Osteocyte (in vitro differentiated cells): ENCODE measurements around the gene PRKG1. TPM values are rescaled to one million over a fixed set of nuclear protein-coding genes. Genes with fewer than 3 reads are reported as not detected.

Experiments
- DNase-seq: peaks from one replicate; pipeline ENCODE4 v3.0.0; 2021; ENCODE audit warnings: mixed read lengths; ENCODE audit not compliant: unreplicated experiment; ENCODE audit errors: extremely low spot score
- H3K27ac Mint-ChIP-seq: one replicate; pipeline ENCODE4 v1.8.0; 2021; ENCODE audit warnings: mild to moderate bottlenecking, mixed read lengths; ENCODE audit not compliant: unreplicated experiment
- H3K27me3 Mint-ChIP-seq: one replicate; pipeline ENCODE4 v1.8.0; 2021; ENCODE audit warnings: mixed read lengths; ENCODE audit not compliant: unreplicated experiment
- H3K36me3 Mint-ChIP-seq: one replicate; pipeline ENCODE4 v1.8.0; 2021; ENCODE audit warnings: mixed read lengths; ENCODE audit not compliant: unreplicated experiment
- H3K4me1 Mint-ChIP-seq: one replicate; pipeline ENCODE4 v1.8.0; 2021; ENCODE audit warnings: mixed read lengths; ENCODE audit not compliant: unreplicated experiment
- H3K4me3 Mint-ChIP-seq: one replicate; pipeline ENCODE4 v1.8.0; 2021; ENCODE audit warnings: mild to moderate bottlenecking, moderate library complexity, mixed read lengths; ENCODE audit not compliant: unreplicated experiment
- H3K9me3 Mint-ChIP-seq: one replicate; pipeline ENCODE4 v1.8.0; 2021; ENCODE audit warnings: mixed read lengths; ENCODE audit not compliant: unreplicated experiment
- total RNA-seq: library from RNA; stranded (reverse); gene quantifications from 2 replicates; pipeline ENCODE4 v1.2.1, GENCODE V29; 2021
- TF ChIP-seq, protein P1 (sequence below): fragments of 200-600 bp; sonication (generic); IDR thresholded peaks from 2 replicates; pipeline ENCODE4 v1.5.0; 2021; ENCODE audit warnings: antibody characterized with exemption, mild to moderate bottlenecking, moderate library complexity

The PRKG1 gene
- total RNA-seq, 1 donor from 2014 or later, result 10.8 TPM

DNA sequence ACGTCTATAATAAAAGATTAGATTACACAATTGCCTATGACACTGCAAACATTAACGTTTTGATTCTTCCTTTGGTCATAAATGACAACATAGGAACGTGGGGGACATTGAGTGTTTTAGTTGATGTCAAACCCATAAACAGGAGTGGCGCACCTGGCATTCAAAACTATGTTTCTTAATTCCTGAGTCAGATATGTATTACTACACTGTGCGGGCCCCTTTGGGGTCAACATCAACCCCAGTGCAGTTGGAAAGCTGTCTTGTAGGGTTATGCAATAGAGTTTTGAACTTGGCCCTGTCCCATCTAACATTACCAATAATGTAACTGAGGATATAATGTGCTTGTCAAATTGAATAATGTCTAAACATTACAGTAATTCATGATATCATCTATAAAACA, 468.6 kb downstream of the PRKG1 start:
- Mint-ChIP-seq H3K36me3 (no peaks in the 10 kb centered on the region), H3K27me3 (no peaks in the 10 kb centered on the region), H3K27ac (no peak overlapping the region), H3K4me3 (no peak overlapping the region), H3K9me3 (no peaks in the 10 kb centered on the region), H3K4me1 (no peaks in the 10 kb centered on the region)
- TF ChIP-seq, protein P1, sequence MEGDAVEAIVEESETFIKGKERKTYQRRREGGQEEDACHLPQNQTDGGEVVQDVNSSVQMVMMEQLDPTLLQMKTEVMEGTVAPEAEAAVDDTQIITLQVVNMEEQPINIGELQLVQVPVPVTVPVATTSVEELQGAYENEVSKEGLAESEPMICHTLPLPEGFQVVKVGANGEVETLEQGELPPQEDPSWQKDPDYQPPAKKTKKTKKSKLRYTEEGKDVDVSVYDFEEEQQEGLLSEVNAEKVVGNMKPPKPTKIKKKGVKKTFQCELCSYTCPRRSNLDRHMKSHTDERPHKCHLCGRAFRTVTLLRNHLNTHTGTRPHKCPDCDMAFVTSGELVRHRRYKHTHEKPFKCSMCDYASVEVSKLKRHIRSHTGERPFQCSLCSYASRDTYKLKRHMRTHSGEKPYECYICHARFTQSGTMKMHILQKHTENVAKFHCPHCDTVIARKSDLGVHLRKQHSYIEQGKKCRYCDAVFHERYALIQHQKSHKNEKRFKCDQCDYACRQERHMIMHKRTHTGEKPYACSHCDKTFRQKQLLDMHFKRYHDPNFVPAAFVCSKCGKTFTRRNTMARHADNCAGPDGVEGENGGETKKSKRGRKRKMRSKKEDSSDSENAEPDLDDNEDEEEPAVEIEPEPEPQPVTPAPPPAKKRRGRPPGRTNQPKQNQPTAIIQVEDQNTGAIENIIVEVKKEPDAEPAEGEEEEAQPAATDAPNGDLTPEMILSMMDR, result no peak
- DNase-seq, result no peak

DNA sequence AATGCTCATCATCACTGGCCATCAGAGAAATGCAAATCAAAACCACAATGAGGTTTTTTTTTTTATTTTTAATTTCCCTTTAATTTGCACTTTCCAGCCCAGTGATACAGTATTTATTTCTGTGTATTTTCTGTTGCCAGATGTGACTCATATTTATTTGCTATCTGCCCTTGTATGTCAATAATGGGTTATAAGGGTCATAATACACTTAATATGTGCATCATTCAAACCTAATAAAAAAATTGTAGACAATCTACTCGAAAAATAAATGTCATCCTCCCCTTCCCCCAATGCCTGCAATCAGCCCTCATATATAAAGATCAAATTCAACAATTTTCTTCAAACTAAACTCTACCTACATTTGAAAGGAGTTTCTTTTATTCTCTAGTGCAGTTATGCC, 470.6 kb downstream of the PRKG1 start:
- H3K27ac Mint-ChIP-seq, result no peak overlapping the region
- TF ChIP-seq, protein P1, result no peak
- H3K4me1 Mint-ChIP-seq, result no peaks in the 10 kb centered on the region
- H3K9me3 Mint-ChIP-seq, result no peaks in the 10 kb centered on the region
- H3K4me3 Mint-ChIP-seq, result no peak overlapping the region
- no peak for DNase-seq
- no peaks in the 10 kb centered on the region for H3K27me3 Mint-ChIP-seq
- H3K36me3 Mint-ChIP-seq, result no peaks in the 10 kb centered on the region

DNA sequence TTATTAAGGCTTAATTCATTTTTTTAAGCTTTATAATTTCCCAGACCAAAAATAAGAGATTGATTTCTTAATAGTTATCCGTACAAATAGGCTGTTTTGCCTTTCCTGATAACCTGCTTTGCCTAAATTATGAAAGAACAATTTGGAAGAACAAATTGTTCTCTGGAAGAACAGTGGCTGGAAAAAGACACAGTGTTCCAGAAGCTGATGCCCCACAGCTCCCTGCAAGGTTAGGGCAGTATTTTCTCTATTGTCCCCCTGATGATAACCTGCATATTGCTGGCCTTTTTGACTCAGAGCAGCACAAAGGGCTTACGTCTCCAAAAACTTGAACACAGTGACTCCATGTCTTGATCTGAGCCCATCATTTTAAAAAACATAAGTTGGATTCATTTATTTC, 473.7 kb downstream of the PRKG1 start:
- H3K9me3 Mint-ChIP-seq, result no peaks in the 10 kb centered on the region
- TF ChIP-seq, protein P1, result no peak

DNA sequence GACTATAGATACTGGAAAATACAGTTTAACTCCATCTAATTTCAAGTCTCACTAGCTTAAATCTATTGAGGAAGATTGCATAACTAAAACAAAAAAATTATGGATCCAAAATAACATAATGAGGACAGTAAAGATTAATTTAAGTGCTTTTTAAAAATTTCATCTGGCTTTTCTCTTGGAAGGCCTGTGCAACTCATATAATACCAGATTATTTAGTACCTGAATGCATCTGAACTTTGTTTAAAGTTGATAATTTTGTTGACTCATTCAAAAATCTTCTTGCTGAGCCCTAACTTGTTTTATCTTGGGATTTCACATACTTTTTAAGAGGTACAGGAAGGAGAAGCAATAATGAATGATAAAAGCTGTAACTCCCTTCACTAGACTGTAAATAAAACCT, 478.6 kb downstream of the PRKG1 start:
- Mint-ChIP-seq H3K27me3 (no peaks in the 10 kb centered on the region), H3K9me3 (no peaks in the 10 kb centered on the region), H3K27ac (no peak overlapping the region), H3K4me3 (no peak overlapping the region), H3K36me3 (no peaks in the 10 kb centered on the region), H3K4me1 (no peaks in the 10 kb centered on the region)
- DNase-seq, result no peak
- TF ChIP-seq, protein P1, result no peak

More for the DNA sequence above, 473.7 kb downstream of the PRKG1 start:
- no peaks in the 10 kb centered on the region for H3K27me3 Mint-ChIP-seq
- H3K36me3 Mint-ChIP-seq, result no peaks in the 10 kb centered on the region
- DNase-seq, result no peak
- no peak overlapping the region for H3K27ac Mint-ChIP-seq
- H3K4me3 Mint-ChIP-seq, result no peak overlapping the region
- no peaks in the 10 kb centered on the region for H3K4me1 Mint-ChIP-seq

DNA sequence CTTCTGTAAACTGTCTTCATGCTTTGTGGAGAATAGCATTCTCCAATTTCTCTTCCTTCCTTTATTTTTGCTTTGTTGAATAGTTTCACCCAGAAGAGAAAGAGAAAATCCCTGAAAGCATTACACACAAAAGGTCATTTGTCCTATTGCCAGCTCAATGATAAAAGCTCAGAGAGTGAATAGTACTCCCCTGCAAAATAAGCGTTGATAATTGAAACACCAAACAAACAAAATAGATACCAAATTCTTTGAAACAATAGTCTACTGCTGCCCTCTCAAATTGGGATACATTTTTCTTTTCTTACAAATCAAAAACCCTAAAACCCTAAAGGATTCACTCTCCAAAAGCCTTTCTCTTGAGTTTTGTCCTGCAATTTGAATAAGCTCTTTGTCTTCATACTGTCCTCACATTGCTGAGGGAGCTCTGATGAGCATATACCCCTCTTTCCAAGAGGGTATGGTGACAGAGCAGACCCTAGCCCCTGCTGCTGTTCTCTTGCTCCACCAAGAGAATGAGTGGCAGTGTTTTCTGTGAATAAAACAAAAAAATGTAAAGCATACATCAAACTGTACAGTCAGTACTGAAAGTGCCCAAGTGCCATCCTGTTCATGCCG, 490.7 kb downstream of the PRKG1 start:
- Mint-ChIP-seq H3K27ac (no peak overlapping the region), H3K36me3 (no peaks in the 10 kb centered on the region), H3K4me1 (peaks cover 5% of the 10 kb centered on the region), H3K27me3 (no peaks in the 10 kb centered on the region), H3K4me3 (no peak overlapping the region), H3K9me3 (no peaks in the 10 kb centered on the region)
- DNase-seq, result no peak
- TF ChIP-seq, protein P1, result no peak
